H1 (cell line): ENCODE data around the gene C12orf56. TPM values are rescaled to one million over a fixed set of nuclear protein-coding genes. Genes with fewer than 3 reads are reported as not detected.

Source experiments
- ASH2L ChIP-seq: fragments of 200-600, 300-600 bp; sonication (generic); IDR thresholded peaks from one replicate; pipeline ENCODE4 v1.7.1; 2017; ENCODE audit warnings: low read length
- ATF3 ChIP-seq: IDR thresholded peaks from 2 replicates; pipeline ENCODE4 v1.6.1; 2011; ENCODE audit warnings: low read depth, mild to moderate bottlenecking, low read length; ENCODE audit not compliant: insufficient read depth
- CTBP2 ChIP-seq: IDR thresholded peaks from 2 replicates; pipeline ENCODE4 v1.7.0; 2011; ENCODE audit warnings: borderline replicate concordance, mild to moderate bottlenecking, moderate library complexity, mixed read lengths, low read length; ENCODE audit not compliant: insufficient read depth, insufficient read length
- HDAC2 ChIP-seq, 2 experiments: fragments of 300-600 bp in 1 of 2; sonication (generic) in 1 of 2; IDR thresholded peaks; 2 replicates each; pipeline ENCODE4 v1.6.1; 2011 to 2012; ENCODE audit warnings: low read depth in 2 of 2, low read length in 2 of 2, mild to moderate bottlenecking in 2 of 2, moderate library complexity in 2 of 2, borderline replicate concordance in 1 of 2, inconsistent platforms in 1 of 2
- KDM4A ChIP-seq: IDR thresholded peaks from one replicate; pipeline ENCODE4 v1.7.1; 2012; ENCODE audit warnings: low read depth, mild to moderate bottlenecking, moderate library complexity, low read length, inconsistent platforms; ENCODE audit not compliant: severe bottlenecking
- MAFK ChIP-seq: IDR thresholded peaks from 2 replicates; pipeline ENCODE4 v1.6.1; 2012; ENCODE audit warnings: low read depth, mild to moderate bottlenecking, improper control_type of control experiment, low read length
- MAX ChIP-seq: IDR thresholded peaks from 2 replicates; pipeline ENCODE4 v1.6.1; 2012; ENCODE audit warnings: inconsistent platforms
- POLR2AphosphoS5 ChIP-seq: IDR thresholded peaks from 2 replicates; pipeline ENCODE4 v1.6.1; 2011; ENCODE audit warnings: low read depth, low read length
- RBBP5 ChIP-seq: IDR thresholded peaks from 2 replicates; pipeline ENCODE4 v1.7.1; 2012; ENCODE audit warnings: low read depth, mild to moderate bottlenecking, inconsistent platforms, low read length, moderate library complexity, borderline replicate concordance
- RNF2 ChIP-seq: fragments of 200-900, 300-1000 bp; sonication (generic); IDR thresholded peaks from 2 replicates; pipeline ENCODE4 v1.7.1; 2016; ENCODE audit warnings: borderline replicate concordance, low read depth, mild to moderate bottlenecking, antibody characterized with exemption, low read length; ENCODE audit not compliant: poor library complexity, severe bottlenecking; ENCODE audit errors: missing control alignments
- SP1 ChIP-seq: IDR thresholded peaks from 2 replicates; pipeline ENCODE4 v1.6.1; 2011; ENCODE audit warnings: low read depth, low read length
- SP2 ChIP-seq: IDR thresholded peaks from 2 replicates; pipeline ENCODE4 v1.6.1; 2012; ENCODE audit warnings: mild to moderate bottlenecking, low read length, inconsistent platforms
- TAF1 ChIP-seq: IDR thresholded peaks from 2 replicates; pipeline ENCODE4 v1.6.1; 2011; ENCODE audit warnings: mild to moderate bottlenecking, low read depth, low read length
- TAF7 ChIP-seq: optimal IDR thresholded peaks from 2 replicates; pipeline ENCODE3; 2011; ENCODE audit warnings: low read depth, mild to moderate bottlenecking, inconsistent platforms, low read length, moderate library complexity, borderline replicate concordance
- USF2 ChIP-seq: IDR thresholded peaks from 2 replicates; pipeline ENCODE4 v1.6.1; 2011; ENCODE audit warnings: low read length, improper control_type of control experiment
- YY1 ChIP-seq: IDR thresholded peaks from 2 replicates; pipeline ENCODE4 v1.6.1; 2011; ENCODE audit warnings: low read depth, mild to moderate bottlenecking, low read length
- ZNF274 ChIP-seq: IDR thresholded peaks from 2 replicates; pipeline ENCODE4 v1.7.0; 2012; ENCODE audit warnings: low read length, borderline replicate concordance; ENCODE audit errors: extremely low read depth
- polyA plus RNA-seq, 7 experiments: library from polyadenylated mRNA; depleted of rRNA in 3 of 7; stranded (reverse) in 5 of 7; unstranded in 2 of 7; fragments of >200 nt in 5 of 7; fragments of 200-250 nt in 2 of 7; gene quantifications; 1 replicate in 5 of 7; 2 replicates in 1 of 7; 4 replicates in 1 of 7; pipeline versions ENCODE4 v1.2.1 to v1.2.3, GENCODE V29; 2011 to 2013; ENCODE audit warnings: missing spikeins in 2 of 7, mixed read lengths in 2 of 7
- total RNA-seq: library from RNA; stranded (reverse); fragmentation: NEBNext Ultra II Directional; extraction: Animal tissue kit (Norgen Biotek cat#: 25700); gene quantifications from 2 replicates; pipeline ENCODE4 v1.2.1, GENCODE V29; 2021

Gene C12orf56
- total and polyA plus RNA-seq, 2 of the 8 experiments (the other 6 are each of a cell fraction or from before 2014, with no cell fraction given): 1.1 to 2.9 TPM

DNA sequence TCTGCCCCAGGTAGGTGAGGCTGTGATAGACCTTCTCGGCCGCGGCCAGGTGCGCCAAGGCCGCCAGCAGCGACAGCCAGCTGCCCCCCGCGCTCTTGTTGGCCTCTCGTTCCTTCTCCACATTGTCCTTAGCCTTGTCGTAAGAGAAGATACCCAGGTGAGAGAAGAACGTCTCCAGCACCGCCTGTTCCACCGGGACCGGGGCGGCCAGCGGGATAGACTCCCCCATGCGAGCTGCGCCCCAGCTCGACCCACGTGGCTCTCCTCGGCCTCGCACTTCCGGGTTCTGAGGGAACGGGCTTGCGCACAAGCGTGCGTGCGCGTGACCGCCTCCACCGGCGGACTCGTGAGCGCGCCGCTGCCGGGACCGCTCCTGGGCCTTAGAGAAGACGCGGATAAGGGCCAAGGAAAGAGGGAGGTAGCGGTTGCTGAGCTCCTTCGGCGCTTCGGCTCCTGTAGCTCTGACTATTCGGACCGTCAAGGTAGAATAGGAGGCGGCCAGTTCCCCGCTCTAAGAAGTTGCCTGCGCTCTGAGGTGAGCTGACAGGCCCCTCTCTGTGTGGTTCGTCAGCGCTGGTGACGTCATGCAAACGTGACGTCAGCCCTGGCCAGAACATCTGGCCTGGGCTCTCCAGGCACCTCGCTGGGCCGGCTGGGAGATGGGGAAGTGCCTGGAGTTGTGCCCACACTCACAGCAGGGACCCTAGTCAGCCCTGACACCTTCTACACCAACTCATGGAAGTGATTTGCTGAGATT lies 168.4 kb downstream of the C12orf56 start, which contains the start of gene KICS2 (continued):
- peak; percentile 99 for TF ChIP-seq MAX
- no peak for TF ChIP-seq CTBP2
- TF ChIP-seq SP1: peak; percentile 34; the same call in 1 of the 2 replicates
- TF ChIP-seq ZNF274: no peak
- no peak for TF ChIP-seq RNF2
- TF ChIP-seq KDM4A: peak; percentile 87
- TF ChIP-seq MAFK: no peak
- peak; percentile 53 for TF ChIP-seq TAF7
- TF ChIP-seq TAF1: peak; percentile 83
- TF ChIP-seq USF2: peak; percentile 60
- TF ChIP-seq YY1: no peak
- TF ChIP-seq HDAC2 (IDR thresholded peaks at IDR 0.05; ENCODE audit: borderline replicate concordance in 1 of 2, low read depth in 2 of 2, low read length in 2 of 2): peak in 1 of 2 experiments; percentile 99; a peak in 1 of 4 replicates
- peak; percentile 64; the same call in 1 of the 2 replicates for TF ChIP-seq ATF3
- peak; percentile 94 for TF ChIP-seq POLR2AphosphoS5
- TF ChIP-seq RBBP5: no peak; the same call in none of the 2 replicates
- no peak for TF ChIP-seq SP2
- TF ChIP-seq ASH2L: peak; percentile 67
